HG02973 (cell line): ENCODE measurements around the gene FAM50B.

Experiments used
- ATAC-seq: cut with Tn5 transposase; IDR thresholded peaks from one replicate; pipeline ENCODE4 v1.9.1; 2021; ENCODE audit warnings: moderate library complexity; ENCODE audit not compliant: unreplicated experiment

FAM50B gene

GRCh38 chr6:3819161-3820110, 29.7 kb upstream of the FAM50B start:
- ATAC-seq, result no peak

DNA sequence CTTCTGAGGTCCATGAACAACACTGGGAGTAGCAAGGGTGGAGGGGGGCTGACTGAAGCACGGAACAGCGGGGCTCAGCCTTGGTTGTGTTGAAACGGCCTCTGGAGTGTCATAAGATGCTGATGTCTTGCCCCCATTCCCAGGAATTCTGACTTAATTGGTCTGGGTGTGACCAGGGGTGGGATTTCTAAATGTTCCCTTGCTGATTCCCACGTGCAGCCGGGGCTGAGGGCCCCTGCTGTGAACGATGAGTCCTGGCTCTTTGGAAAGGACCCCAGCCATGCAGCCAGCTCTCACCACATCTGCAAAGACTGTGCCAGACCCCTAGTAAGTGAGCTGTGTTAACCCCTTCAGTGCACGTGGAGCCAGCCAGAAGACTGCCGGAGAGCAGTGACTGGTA, 28.6 kb upstream of the FAM50B start:
- no peak for ATAC-seq

GRCh38 chr6:3822747-3823445, 26.3 kb upstream of the FAM50B start:
- ATAC-seq, result no peak

GRCh38 chr6:3823671-3824070, 25.5 kb upstream of the FAM50B start:
- no peak for ATAC-seq

GRCh38 chr6:3825331-3825831, 23.8 kb upstream of the FAM50B start:
- ATAC-seq, result no peak

- ATAC-seq, result no peak
Observed at GRCh38 chr6:3825851-3826581, 23.2 kb upstream of the FAM50B start.

DNA sequence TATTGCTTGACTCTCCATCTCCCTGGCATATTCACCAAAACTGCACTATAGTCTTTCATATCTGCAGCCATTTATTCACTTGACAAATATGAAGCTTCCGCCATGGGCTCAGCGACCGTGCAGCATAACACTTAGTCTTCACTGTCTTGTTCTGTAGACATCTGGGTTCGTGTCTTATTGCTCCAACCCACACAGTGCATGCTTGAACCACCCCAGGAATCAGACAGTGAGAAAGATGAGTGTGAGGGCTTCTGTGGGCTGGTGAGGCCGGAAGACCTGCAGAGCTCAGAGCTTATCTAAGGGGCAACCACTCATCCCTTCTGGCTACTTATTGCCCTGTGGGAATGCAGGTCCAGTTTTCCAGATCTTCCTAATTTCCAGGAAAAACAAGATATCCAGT, 19.9 kb upstream of the FAM50B start:
- ATAC-seq, result no peak

GRCh38 chr6:3830806-3831205, 18.4 kb upstream of the FAM50B start:
- ATAC-seq, result no peak

DNA sequence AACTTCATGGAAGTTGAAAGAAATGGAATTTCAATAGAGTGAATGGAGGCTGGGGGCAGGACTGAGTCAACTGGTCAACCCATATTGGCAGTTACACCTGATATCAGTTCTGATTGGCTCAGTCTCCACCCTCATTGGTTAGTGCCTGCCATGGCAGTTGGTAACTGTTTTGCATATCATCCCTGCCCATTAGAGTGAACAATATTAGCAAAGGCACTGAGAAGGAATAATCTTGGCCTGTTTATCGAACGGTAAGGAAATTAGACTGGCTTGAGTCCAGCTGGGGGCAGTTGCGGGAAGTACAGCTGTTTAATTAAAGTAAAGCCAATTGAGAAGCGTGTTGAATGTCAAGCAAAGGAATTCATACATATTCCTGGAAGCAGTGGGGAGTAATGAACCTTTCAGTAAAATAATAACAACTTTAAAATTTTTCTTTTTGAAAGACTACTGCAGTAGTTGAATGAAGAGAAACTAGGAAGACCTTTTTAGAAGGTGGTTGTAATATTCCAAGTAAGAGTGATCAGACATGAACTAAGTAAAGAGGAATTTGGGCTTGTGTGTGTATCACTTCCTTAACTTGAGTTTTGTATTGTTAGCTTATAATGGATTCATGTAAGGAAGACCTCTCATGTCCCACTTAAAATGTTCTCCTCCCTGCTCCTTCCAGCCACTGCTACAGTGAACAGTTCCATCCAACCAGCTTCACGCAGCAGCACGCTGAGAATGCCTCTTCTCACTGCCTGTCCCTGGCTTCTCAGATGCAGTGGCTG, 17.2 kb upstream of the FAM50B start:
- ATAC-seq, result no peak

DNA sequence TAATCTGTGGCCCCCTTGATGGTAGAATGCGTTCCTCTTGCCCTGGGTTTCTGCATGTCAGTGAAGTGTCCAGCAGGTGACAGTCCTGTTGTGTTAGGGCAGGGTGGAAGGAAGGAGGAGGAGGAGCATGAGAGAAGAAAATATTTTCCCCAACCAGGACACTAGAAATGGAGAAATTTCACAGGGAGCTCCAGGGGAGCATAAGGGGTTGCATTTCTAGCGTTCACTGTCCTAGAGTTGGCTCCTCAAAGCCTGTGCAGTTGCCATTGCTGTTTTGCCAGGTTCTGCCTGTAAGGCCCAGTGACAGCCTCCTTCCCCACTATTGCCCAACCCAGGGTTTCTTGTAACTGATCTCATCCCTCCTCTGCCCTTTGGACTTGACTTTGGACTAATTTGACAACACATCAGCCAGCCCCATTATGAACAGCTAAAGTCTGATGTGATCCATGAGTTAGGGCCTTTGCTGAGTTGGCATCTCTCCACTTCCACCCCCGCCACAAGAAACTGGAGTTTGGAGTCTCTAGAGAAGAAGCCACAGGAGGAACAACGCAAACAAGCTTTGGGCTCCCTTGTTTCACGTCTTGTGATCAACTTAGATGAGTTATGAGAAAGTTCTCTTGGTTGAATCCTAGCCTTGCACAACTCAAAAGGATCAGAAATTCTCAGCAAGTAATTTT, 14.0 kb upstream of the FAM50B start:
- no peak for ATAC-seq

GRCh38 chr6:3835785-3836184, 13.4 kb upstream of the FAM50B start:
- no peak for ATAC-seq

DNA sequence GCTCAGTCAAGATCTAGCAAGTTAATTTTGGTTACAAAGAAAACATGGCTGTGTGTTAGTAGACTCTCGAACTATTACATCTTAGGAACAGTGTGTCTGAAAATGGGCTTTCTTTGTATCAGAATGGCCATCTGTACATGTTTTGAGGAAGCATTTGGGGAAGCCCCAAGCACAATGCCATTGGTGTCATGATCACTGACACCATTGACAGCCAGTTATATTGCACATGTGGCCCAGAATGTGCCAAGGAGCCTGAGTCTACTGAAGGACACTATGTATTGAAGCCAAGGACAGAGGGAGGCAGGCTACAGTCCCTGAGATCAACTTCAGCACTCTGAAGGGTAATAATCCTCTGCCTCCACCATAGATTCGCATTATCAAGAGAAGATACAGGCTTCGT, 12.6 kb upstream of the FAM50B start:
- ATAC-seq, result no peak

- ATAC-seq, result no peak
Observed at GRCh38 chr6:3837781-3838180, 11.4 kb upstream of the FAM50B start.

GRCh38 chr6:3838992-3839867, 9.9 kb upstream of the FAM50B start:
- ATAC-seq, result no peak

DNA sequence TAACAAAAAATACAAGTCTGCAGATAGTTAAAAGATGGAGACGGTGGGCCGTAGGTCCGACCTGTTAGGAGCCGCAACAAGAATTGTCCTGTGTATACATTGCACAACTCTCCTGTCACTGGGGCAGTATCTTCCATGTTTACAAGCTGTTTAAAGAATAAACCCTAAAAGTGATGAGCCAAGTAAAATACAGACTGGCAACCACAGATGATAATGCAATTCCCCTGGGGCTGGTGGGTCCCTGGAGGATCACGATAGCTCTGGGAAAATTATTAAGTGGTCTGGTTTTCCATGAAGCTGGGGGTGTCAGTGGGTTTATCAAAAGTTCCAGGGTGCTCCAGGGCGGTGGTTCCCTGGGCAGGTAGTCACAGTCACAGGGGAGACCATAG, 8.1 kb upstream of the FAM50B start:
- ATAC-seq, result no peak

DNA sequence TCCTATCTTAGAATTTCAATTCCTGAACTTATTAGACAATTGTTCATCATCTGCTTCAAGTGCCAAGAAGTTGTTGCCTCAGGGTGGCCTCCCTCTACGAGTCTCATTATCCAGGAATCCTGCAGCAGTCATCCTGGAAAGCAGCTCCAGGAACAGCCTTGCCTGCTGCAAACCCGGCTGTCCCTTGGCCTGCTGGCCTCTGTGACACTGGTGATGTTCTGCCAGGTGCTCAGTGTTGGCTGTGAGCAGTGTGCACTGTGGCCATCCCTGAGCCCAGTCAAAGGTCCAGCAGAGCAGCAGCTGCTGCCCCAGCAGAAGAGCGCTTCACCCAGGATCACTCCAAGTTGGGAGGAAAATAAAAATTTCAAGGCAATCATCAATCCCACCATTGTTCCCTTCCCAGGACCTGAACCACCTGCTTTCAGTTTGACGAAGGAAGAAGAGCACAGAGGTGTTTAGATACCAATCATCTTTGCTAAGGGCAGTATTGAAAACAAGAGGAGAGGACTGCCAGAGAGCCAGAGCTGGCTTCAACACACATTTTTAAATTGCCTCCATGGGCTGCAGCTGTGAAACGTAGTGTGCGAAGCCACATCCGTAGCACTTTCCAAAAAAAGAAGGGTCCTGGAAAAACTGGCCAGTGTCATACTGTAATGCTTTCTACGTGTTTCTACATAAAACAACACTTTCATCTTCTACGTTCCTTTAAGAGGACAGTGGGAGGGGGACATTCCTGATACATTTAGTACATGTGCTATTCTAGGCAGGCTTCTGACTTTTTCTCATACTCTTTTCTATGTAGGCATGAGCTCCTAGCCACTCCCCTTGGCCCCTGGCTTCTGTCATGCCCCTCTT, 7.2 kb upstream of the FAM50B start:
- no peak for ATAC-seq

DNA sequence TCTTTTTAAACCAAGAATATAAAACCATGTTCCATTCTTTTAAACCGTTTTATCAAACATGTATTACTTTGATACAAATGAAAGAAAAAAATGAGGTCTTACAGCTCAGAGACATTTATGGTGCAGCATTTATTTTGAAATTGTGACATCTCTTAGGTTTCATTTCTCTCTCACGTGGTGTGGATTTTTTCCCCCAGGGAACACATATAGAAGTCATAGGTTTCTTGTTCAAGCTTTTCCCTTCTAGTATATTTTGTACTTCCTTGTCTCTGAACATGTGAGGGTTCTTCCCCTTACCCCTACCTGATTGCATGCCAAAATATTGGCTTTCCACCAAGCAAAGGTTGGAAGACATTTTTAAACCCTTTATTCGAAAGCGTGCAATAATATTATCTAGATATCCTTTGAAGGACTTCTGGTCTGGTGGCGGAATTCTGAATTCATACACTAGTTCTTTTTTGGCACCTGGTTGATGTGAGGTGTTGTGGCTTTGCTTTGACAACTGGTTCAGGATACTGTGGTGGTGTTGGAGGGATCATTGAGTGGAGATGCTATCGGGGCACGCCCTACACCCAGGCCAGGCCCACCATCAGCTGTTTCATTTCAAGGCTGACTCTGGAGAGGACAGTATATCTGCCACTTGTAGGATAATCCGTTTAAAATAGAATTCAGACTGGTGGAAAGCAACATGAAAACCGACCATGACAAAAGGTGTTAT, 5.6 kb upstream of the FAM50B start:
- no peak for ATAC-seq

- ATAC-seq, result no peak
Observed at GRCh38 chr6:3844097-3844463, 5.1 kb upstream of the FAM50B start.
